HG03469 (cell line): ENCODE data around the gene GPR37L1.
"Not testable (repeated sequence)": the region's sequence is repeated elsewhere in the genome, so short reads cannot be mapped to it uniquely, and the experiment has no call there.

Experiments used
- ATAC-seq: cut with Tn5 transposase; IDR thresholded peaks from one replicate; pipeline ENCODE4 v1.9.1; 2021; ENCODE audit warnings: mild to moderate bottlenecking, moderate library complexity, moderate number of reproducible peaks; ENCODE audit not compliant: unreplicated experiment

GPR37L1 gene

GRCh38 chr1:202107801-202108731, 14.7 kb upstream of the GPR37L1 start:
- ATAC-seq, result no peak

DNA sequence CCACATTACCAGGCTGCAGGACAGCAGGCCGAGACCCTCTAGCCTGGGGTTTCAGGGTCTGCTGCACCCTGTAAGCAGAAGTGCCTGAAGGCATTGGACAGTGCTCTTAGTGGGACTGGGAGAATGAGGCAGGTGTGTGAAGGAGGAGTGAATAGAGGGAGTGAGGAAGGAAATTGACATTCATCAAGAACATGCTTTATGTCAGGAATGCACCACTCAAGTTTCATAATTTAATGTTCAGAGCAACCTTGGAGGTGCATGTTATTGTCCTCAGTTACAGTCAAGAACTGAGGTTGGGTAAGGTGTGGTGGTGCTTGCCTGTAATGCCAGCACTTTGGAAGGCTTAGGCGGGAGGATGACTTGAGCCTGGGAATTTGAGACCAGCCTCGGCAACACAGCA, 11.7 kb upstream of the GPR37L1 start:
- no peak for ATAC-seq

- not testable (repeated sequence) for ATAC-seq
These were observed 11.1 kb upstream of the GPR37L1 start for GRCh38 chr1:202111589-202111988.

GRCh38 chr1:202112859-202113689, 9.6 kb upstream of the GPR37L1 start:
- ATAC-seq, result no peak

GRCh38 chr1:202113690-202114300, 8.9 kb upstream of the GPR37L1 start:
- ATAC-seq, result no peak

DNA sequence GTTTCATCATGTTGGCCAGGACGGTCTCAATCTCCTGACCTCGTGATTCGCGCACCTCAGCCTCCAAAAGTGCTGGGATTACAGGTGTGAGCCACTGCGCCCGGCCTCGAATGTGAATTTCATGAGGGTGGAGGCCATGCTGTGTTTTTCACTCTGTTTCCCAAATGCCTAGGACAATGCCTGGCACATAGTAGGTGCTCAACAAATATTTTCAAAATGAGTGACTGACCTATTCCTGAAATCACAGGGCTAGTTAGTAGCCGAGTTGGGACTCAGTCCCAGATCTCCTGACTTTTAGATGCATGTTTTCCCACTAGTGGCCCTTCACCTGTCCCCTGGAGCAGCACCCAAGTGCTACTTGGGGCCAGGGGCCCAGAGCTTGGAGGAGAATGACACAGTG, 6.4 kb upstream of the GPR37L1 start:
- no peak for ATAC-seq

GRCh38 chr1:202117898-202118371, 4.8 kb upstream of the GPR37L1 start:
- ATAC-seq, result no peak

DNA sequence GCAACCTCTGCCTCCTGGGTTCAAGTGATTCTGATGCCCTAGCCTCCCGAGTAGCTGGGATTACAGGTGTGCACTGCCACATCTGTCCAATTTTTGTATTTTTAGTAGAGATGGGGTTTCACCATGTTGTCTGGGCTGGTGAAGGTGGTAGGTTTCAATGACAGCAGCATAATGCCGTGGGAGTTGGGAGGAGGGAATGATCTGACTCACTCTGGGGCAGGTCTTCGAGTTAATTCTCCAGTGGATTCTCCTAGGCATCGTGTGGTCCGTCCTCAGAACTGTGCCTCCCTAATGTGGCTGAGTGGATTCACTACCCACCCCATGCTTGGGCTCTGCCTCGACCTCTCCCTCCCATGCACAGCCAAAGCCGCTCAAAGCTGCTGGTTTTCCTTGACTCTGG, 1.7 kb upstream of the GPR37L1 start:
- ATAC-seq, result no peak

- no peak for ATAC-seq
These were observed 658 bp downstream of the GPR37L1 start for GRCh38 chr1:202123336-202123813.

GRCh38 chr1:202124142-202124541, 1.4 kb downstream of the GPR37L1 start:
- ATAC-seq, result no peak

DNA sequence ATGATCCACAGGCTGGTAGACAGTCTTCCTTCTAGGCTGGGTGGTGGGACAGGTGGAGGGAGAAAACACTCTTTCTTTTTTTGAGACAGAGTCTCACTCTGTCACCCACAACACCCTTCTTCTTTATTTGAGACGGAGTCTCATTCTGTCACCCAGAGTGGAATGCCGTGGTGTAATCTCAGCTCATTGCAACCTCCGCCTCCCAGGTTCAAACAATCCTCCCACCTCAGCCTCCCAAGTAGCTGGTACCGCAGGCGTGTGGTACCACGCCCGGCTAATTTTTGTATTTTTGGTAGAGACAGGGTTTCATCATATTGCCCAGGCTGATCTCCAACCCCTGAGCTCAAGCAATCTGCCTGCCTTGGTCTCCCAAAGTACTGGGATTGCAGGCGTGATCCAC, 2.9 kb downstream of the GPR37L1 start:
- no peak for ATAC-seq

- ATAC-seq, result no peak
These were observed 3.7 kb downstream of the GPR37L1 start for GRCh38 chr1:202126426-202126825.

GRCh38 chr1:202127061-202127460, 4.3 kb downstream of the GPR37L1 start:
- ATAC-seq, result no peak

- ATAC-seq, result no peak
These were observed 5.3 kb downstream of the GPR37L1 start for GRCh38 chr1:202127836-202128622.

GRCh38 chr1:202129453-202130296, 7.0 kb downstream of the GPR37L1 start:
- ATAC-seq, result no peak

DNA sequence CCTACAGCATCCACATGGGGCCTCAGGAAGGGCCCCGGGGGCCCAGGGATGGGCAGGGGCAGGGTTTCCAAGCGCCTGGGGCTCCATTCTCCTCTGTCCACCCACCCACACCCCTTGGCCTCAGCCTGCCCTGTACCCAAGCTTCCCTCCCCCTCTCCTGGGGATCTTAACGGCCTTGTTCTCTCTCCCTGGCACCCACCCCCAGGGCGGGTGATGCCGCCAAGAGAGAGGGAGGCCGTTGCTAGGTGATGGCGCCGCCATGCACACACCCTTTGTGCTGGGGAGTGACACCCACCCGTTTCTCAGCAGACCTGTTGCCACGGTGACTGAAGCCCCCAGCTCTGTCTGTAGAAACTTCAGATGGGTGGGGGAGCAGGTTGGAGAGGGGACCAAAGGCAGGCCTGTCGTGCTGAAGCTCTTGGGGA, 7.6 kb downstream of the GPR37L1 start:
- ATAC-seq, result no peak

GRCh38 chr1:202130816-202131522, 8.3 kb downstream of the GPR37L1 start:
- ATAC-seq, result no peak

- no peak for ATAC-seq
These were observed 9.5 kb downstream of the GPR37L1 start for GRCh38 chr1:202131956-202132821.
